IMR-90 (cell line): ENCODE results near the gene APCDD1L. TPM values are rescaled to one million over a fixed set of nuclear protein-coding genes. Genes with fewer than 3 reads are reported as not detected.

ENCODE experiments used
- ATAC-seq: fragments of 200-7000 bp; cut with Tn5 transposase; 2 replicates; pipeline ENCODE4 v1.9.1; 2020; ENCODE audit warnings: low read depth, mild to moderate bottlenecking, moderate library complexity
- BruUV-seq: library from RNA; stranded (reverse); fragments of 400-500 nt; replicated peaks from 2 replicates; lab custom pipeline; 2021; lab: Mats Ljungman, UMichigan
- CTCF ChIA-PET: fragments of 300-600 bp; formaldehyde crosslinking; extraction: SDS; loops from one replicate; lab custom pipeline; 2021; ENCODE audit warnings: antibody characterized with exemption; lab: Yijun Ruan, JAX
- POLR2A ChIA-PET: fragments of 300-600 bp; sonication (Branson Sonifier 250); formaldehyde crosslinking; loops from one replicate; lab custom pipeline; 2022; ENCODE audit warnings: antibody characterized with exemption; ENCODE audit not compliant: unreplicated experiment; lab: Charles Lee
- DNase-seq: peaks from one replicate; pipeline ENCODE4 v3.0.0; 2013
- H2AFZ ChIP-seq: replicated peaks from 2 replicates; pipeline ENCODE3; 2013; ENCODE audit warnings: low read length, mild to moderate bottlenecking; ENCODE audit not compliant: poor library complexity
- H2AK5ac ChIP-seq: 2 replicates; pipeline ENCODE4 v1.6.1; 2013; ENCODE audit warnings: low read depth, low read length, inconsistent platforms
- H2AK9ac ChIP-seq: replicated peaks from 2 replicates; pipeline ENCODE3; 2013; ENCODE audit warnings: mild to moderate bottlenecking, low read depth, low read length, moderate library complexity; ENCODE audit not compliant: poor library complexity
- H2BK120ac ChIP-seq: 2 replicates; pipeline ENCODE4 v1.6.1; 2013; ENCODE audit warnings: low read depth, low read length, inconsistent platforms
- H2BK15ac ChIP-seq: 3 replicates; pipeline ENCODE4 v1.6.1; 2013; ENCODE audit warnings: low read depth, low read length, inconsistent platforms
- H2BK20ac ChIP-seq: 2 replicates; pipeline ENCODE4 v1.6.1; 2013; ENCODE audit warnings: low read depth, mild to moderate bottlenecking, inconsistent platforms, low read length, moderate library complexity
- H2BK5ac ChIP-seq: 2 replicates; pipeline ENCODE4 v1.6.1; 2013; ENCODE audit warnings: mild to moderate bottlenecking, low read depth, low read length, inconsistent platforms; ENCODE audit not compliant: poor library complexity, severe bottlenecking
- H3K14ac ChIP-seq: replicated peaks from 2 replicates; pipeline ENCODE4 v1.6.1; 2013; ENCODE audit warnings: low read depth, low read length, inconsistent platforms
- H3K18ac ChIP-seq: 2 replicates; pipeline ENCODE4 v1.6.1; 2013; ENCODE audit warnings: low read depth, low read length, control low read depth
- H3K23ac ChIP-seq: 2 replicates; pipeline ENCODE4 v1.6.1; 2013; ENCODE audit warnings: low read depth, low read length, inconsistent platforms
- H3K27ac ChIP-seq: 2 replicates; pipeline ENCODE4 v1.5.1; 2013; ENCODE audit warnings: mild to moderate bottlenecking, control low read depth, low read length; ENCODE audit not compliant: insufficient read depth
- H3K27me3 ChIP-seq: 2 replicates; pipeline ENCODE4 v1.6.1; 2013; ENCODE audit warnings: low read length; ENCODE audit not compliant: control insufficient read depth, insufficient read depth
- H3K36me3 ChIP-seq: 2 replicates; pipeline ENCODE4 v1.6.1; 2013; ENCODE audit warnings: low read length, mixed read lengths; ENCODE audit not compliant: control insufficient read depth, insufficient read depth
- H3K4ac ChIP-seq: 2 replicates; pipeline ENCODE4 v1.6.1; 2013; ENCODE audit warnings: low read depth, low read length, inconsistent platforms
- H3K4me1 ChIP-seq: 2 replicates; pipeline ENCODE4 v1.6.1; 2013; ENCODE audit warnings: low read length, mixed read lengths; ENCODE audit not compliant: control insufficient read depth, insufficient read depth
- H3K4me2 ChIP-seq: 2 replicates; pipeline ENCODE4 v1.6.1; 2013; ENCODE audit warnings: low read depth, mild to moderate bottlenecking, control low read depth, low read length, moderate library complexity
- H3K4me3 ChIP-seq: 2 replicates; pipeline ENCODE4 v1.5.1; 2013; ENCODE audit warnings: low read depth, mild to moderate bottlenecking, control low read depth, low read length, moderate library complexity; ENCODE audit not compliant: insufficient read depth
- H3K56ac ChIP-seq: 2 replicates; pipeline ENCODE4 v1.6.1; 2013; ENCODE audit warnings: low read length, inconsistent platforms; ENCODE audit not compliant: insufficient read depth; ENCODE audit errors: extremely low read depth
- H3K79me1 ChIP-seq, 2 experiments: 2 replicates each; pipeline ENCODE4 v1.6.1; 2013; ENCODE audit warnings: low read length in 2 of 2, inconsistent platforms in 1 of 2, low read depth in 1 of 2
- H3K9ac ChIP-seq: 2 replicates; pipeline ENCODE4 v1.6.1; 2013; ENCODE audit warnings: low read depth, low read length, control low read depth
- H3K9me1 ChIP-seq: 2 replicates; pipeline ENCODE4 v1.6.1; 2013; ENCODE audit warnings: low read length, inconsistent platforms; ENCODE audit not compliant: insufficient read depth
- H3K9me3 ChIP-seq: 2 replicates; pipeline ENCODE4 v1.6.1; 2013; ENCODE audit warnings: low read length; ENCODE audit not compliant: control insufficient read depth, insufficient read depth
- H4K20me1 ChIP-seq: 2 replicates; pipeline ENCODE4 v1.6.1; 2013; ENCODE audit warnings: low read length, inconsistent platforms; ENCODE audit not compliant: insufficient read depth
- H4K5ac ChIP-seq: 2 replicates; pipeline ENCODE4 v1.6.1; 2013; ENCODE audit warnings: mild to moderate bottlenecking, low read depth, low read length, control low read depth
- H4K8ac ChIP-seq, 2 experiments: 2 replicates each; pipeline ENCODE4 v1.6.1; 2013; ENCODE audit warnings: low read depth in 2 of 2, low read length in 2 of 2, control low read depth in 1 of 2, inconsistent platforms in 1 of 2
- H4K91ac ChIP-seq: 2 replicates; pipeline ENCODE4 v1.6.1; 2013; ENCODE audit warnings: low read depth, low read length, inconsistent platforms; ENCODE audit not compliant: insufficient read depth
- BHLHE40 ChIP-seq: fragments of 150-350 bp; IDR thresholded peaks from 2 replicates; pipeline ENCODE4 v1.6.1; 2016; ENCODE audit warnings: mild to moderate bottlenecking, low read depth, low read length
- CEBPB ChIP-seq: IDR thresholded peaks from 2 replicates; pipeline ENCODE4 v1.6.1; 2012; ENCODE audit warnings: low read depth, low read length, improper control_type of control experiment
- CHD1 ChIP-seq: IDR thresholded peaks from 2 replicates; pipeline ENCODE4 v1.6.1; 2012; ENCODE audit warnings: low read depth, low read length, improper control_type of control experiment
- ELK1 ChIP-seq: fragments of 150-350 bp; IDR thresholded peaks from 2 replicates; pipeline ENCODE4 v1.6.1; 2016; ENCODE audit warnings: low read depth, mild to moderate bottlenecking, low read length, moderate library complexity, borderline replicate concordance
- FOS ChIP-seq: fragments of 150-350 bp; IDR thresholded peaks from 2 replicates; pipeline ENCODE4 v1.6.1; 2016; ENCODE audit warnings: low read depth, low read length
- MAFK ChIP-seq: IDR thresholded peaks from 2 replicates; pipeline ENCODE4 v1.6.1; 2012; ENCODE audit warnings: low read depth, low read length, improper control_type of control experiment
- MAZ ChIP-seq: IDR thresholded peaks from 2 replicates; pipeline ENCODE4 v1.6.1; 2012; ENCODE audit warnings: low read depth, mild to moderate bottlenecking, low read length, improper control_type of control experiment, moderate library complexity, borderline replicate concordance
- MXI1 ChIP-seq: IDR thresholded peaks from 2 replicates; pipeline ENCODE4 v1.6.1; 2012; ENCODE audit warnings: low read depth, mild to moderate bottlenecking, low read length, moderate library complexity, borderline replicate concordance
- POLR2A ChIP-seq: IDR thresholded peaks from 2 replicates; pipeline ENCODE4 v1.6.1; 2012; ENCODE audit warnings: mild to moderate bottlenecking, low read depth, low read length
- RAD21 ChIP-seq: IDR thresholded peaks from 2 replicates; pipeline ENCODE4 v1.6.1; 2012; ENCODE audit warnings: low read length, improper control_type of control experiment
- RCOR1 ChIP-seq: IDR thresholded peaks from 2 replicates; pipeline ENCODE4 v1.6.1; 2012; ENCODE audit warnings: mild to moderate bottlenecking, low read length, improper control_type of control experiment; ENCODE audit not compliant: insufficient replicate concordance
- RFX5 ChIP-seq: IDR thresholded peaks from 2 replicates; pipeline ENCODE4 v1.8.0; 2012; ENCODE audit warnings: low read depth, mild to moderate bottlenecking, low read length, moderate library complexity
- SMC3 ChIP-seq: fragments of 150-350 bp; IDR thresholded peaks from 2 replicates; pipeline ENCODE4 v1.6.1; 2016; ENCODE audit warnings: low read depth, mild to moderate bottlenecking, antibody characterized with exemption, low read length, moderate library complexity
- WGBS, 2 experiments: methylation state at CpG; one replicate each; pipeline versions ENCODE4 v1.1.5 to v1.1.7; 2013; ENCODE audit warnings: missing lambda C conversion rate in 2 of 2; ENCODE audit not compliant: insufficient read length in 1 of 2; ENCODE audit errors: extremely low coverage in 2 of 2; 5-methylcytosine and 5-hydroxymethylcytosine counted together
- dilution Hi-C: fragments of 300-500 bp; cut with HindIII; formaldehyde crosslinking; loops from one replicate; pipeline ENCODE4 v1.14.3; 2018; ENCODE audit warnings: low sequenced_read_pairs; ENCODE audit not compliant: unreplicated experiment
- in situ Hi-C: fragments of 300-500 bp; cut with MboI; formaldehyde crosslinking; loops from 3 replicates; pipeline ENCODE4 v1.14.3; 2019; ENCODE audit warnings: low sequenced_read_pairs, inconsistent platforms, mixed read lengths
- intact Hi-C: fragments of 100-400 bp; cut with micrococcal nuclease; formaldehyde crosslinking; loops from 2 replicates; pipeline ENCODE4 v1.10.0; 2022
- polyA plus RNA-seq, 3 experiments: library from polyadenylated mRNA; depleted of rRNA; stranded (reverse); fragments of >200 nt; gene quantifications; 2 replicates each; pipeline ENCODE4 v1.2.3, GENCODE V29; 2012; ENCODE audit warnings: low replicate concordance in 1 of 3
- total RNA-seq: library from RNA; depleted of rRNA; stranded (reverse); fragments of >200 nt; gene quantifications from 2 replicates; pipeline ENCODE4 v1.2.3, GENCODE V29; 2012
- TF ChIP-seq, protein P1 (sequence below): fragments of 150-350 bp; IDR thresholded peaks from 2 replicates; pipeline ENCODE4 v1.6.1; 2017; ENCODE audit warnings: mild to moderate bottlenecking, antibody characterized with exemption, low read length, low read depth
- TF ChIP-seq, protein P2 (sequence below): conservative IDR thresholded peaks from 2 replicates; pipeline ENCODE4 v1.5.1; 2012; ENCODE audit warnings: mild to moderate bottlenecking, low read depth, low read length, improper control_type of control experiment

Gene APCDD1L
- total and polyA plus RNA-seq, 2 of the 4 experiments (the other 2 are of a cell fraction) = 2.5 to 18.3 TPM

GRCh38 chr20:58450254-58450653, 64.9 kb downstream of the APCDD1L start:
- no peak overlapping the region for H2BK20ac ChIP-seq
- no peak overlapping the region for H2AFZ ChIP-seq
- no peak for TF ChIP-seq MAZ
- no peak for TF ChIP-seq SMC3
- no peak for TF ChIP-seq MAFK
- TF ChIP-seq ELK1 = no peak
- TF ChIP-seq RAD21 = no peak
- no peak for TF ChIP-seq RCOR1
- TF ChIP-seq CHD1 = no peak
- no peak for TF ChIP-seq MXI1
- TF ChIP-seq CEBPB = no peak
- TF ChIP-seq BHLHE40 = no peak
- TF ChIP-seq FOS = no peak
- TF ChIP-seq, protein P1, sequence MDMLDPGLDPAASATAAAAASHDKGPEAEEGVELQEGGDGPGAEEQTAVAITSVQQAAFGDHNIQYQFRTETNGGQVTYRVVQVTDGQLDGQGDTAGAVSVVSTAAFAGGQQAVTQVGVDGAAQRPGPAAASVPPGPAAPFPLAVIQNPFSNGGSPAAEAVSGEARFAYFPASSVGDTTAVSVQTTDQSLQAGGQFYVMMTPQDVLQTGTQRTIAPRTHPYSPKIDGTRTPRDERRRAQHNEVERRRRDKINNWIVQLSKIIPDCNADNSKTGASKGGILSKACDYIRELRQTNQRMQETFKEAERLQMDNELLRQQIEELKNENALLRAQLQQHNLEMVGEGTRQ = no peak
- TF ChIP-seq, protein P2, sequence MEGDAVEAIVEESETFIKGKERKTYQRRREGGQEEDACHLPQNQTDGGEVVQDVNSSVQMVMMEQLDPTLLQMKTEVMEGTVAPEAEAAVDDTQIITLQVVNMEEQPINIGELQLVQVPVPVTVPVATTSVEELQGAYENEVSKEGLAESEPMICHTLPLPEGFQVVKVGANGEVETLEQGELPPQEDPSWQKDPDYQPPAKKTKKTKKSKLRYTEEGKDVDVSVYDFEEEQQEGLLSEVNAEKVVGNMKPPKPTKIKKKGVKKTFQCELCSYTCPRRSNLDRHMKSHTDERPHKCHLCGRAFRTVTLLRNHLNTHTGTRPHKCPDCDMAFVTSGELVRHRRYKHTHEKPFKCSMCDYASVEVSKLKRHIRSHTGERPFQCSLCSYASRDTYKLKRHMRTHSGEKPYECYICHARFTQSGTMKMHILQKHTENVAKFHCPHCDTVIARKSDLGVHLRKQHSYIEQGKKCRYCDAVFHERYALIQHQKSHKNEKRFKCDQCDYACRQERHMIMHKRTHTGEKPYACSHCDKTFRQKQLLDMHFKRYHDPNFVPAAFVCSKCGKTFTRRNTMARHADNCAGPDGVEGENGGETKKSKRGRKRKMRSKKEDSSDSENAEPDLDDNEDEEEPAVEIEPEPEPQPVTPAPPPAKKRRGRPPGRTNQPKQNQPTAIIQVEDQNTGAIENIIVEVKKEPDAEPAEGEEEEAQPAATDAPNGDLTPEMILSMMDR = no peak
- no peak for TF ChIP-seq POLR2A
- no peak for TF ChIP-seq RFX5
- intact Hi-C loops (no loop called here), in situ Hi-C loops (no loop called here), dilution Hi-C loops (no loop called here)
- H3K27ac ChIP-seq = no peak overlapping the region
- no peaks in the 10 kb centered on the region for H3K27me3 ChIP-seq
- H3K9me1 ChIP-seq = peaks cover 5% of the 10 kb centered on the region; the same call in 1 of the 2 replicates
- H2BK5ac ChIP-seq = no peak overlapping the region
- H3K4me1 ChIP-seq = 0 out of 2 replicates have a peak, but pooled peaks cover 1% of the 10 kb centered on the region
- no TSS peak for BruUV-seq
- H2BK15ac ChIP-seq = no peak overlapping the region
- H2BK120ac ChIP-seq = no peak overlapping the region
- H4K5ac ChIP-seq = no peak overlapping the region
- no peak overlapping the region for H2AK9ac ChIP-seq
- H3K4me3 ChIP-seq = no peak overlapping the region
- H4K20me1 ChIP-seq = 0 out of 2 replicates have a peak, but pooled peaks cover 3% of the 10 kb centered on the region
- peak; percentile 42 for DNase-seq
- H4K91ac ChIP-seq = no peak overlapping the region
- no peak overlapping the region for H3K56ac ChIP-seq
- peaks cover 7 to 42% of the 10 kb centered on the region in 2 experiments; a peak in 3 of 4 replicates for H3K79me1 ChIP-seq
- H3K4ac ChIP-seq = no peak overlapping the region
- no peak overlapping the region for H3K14ac ChIP-seq
- CTCF ChIA-PET = no interaction called here
- H3K23ac ChIP-seq = no peak overlapping the region
- H2AK5ac ChIP-seq = no peak overlapping the region
- WGBS, 2 experiments = 20% methylated on average over 1 of the region's 10 CpGs; no CpG with 5 or more reads in 1 of the 2 experiments
- no peak overlapping the region for H3K4me2 ChIP-seq
- ATAC-seq = no peak
- H4K8ac ChIP-seq = no peak overlapping the region
- POLR2A ChIA-PET = no interaction called here
- no peak overlapping the region for H3K18ac ChIP-seq
- H3K9ac ChIP-seq = no peak overlapping the region
- H3K9me3 ChIP-seq = 0 out of 2 replicates have a peak, but pooled peaks cover 2% of the 10 kb centered on the region
- peaks cover 17% of the 10 kb centered on the region for H3K36me3 ChIP-seq
